Prostate gland (tissue), 2 donors: Measurements from ENCODE around the gene SH3GL3.

ENCODE experiments used
- POLR2A ChIP-seq: fragments of 450-650 bp; IDR thresholded peaks from one replicate; pipeline ENCODE4 v1.6.1; 2016; ENCODE audit warnings: antibody characterized with exemption, mild to moderate bottlenecking
- TF ChIP-seq, protein P1 (sequence below), 4 experiments: fragments of 200-600 bp in 2 of 4; fragments of 450-650 bp in 2 of 4; sonication (generic) in 2 of 4; IDR thresholded peaks; 1 replicate in 3 of 4; 2 replicates in 1 of 4; pipeline ENCODE4 v1.5.1; 2016 to 2019; ENCODE audit warnings: antibody characterized with exemption in 4 of 4, mild to moderate bottlenecking in 2 of 4, moderate library complexity in 2 of 4

GRCh38 chr15:83644439-83644838 is 197.3 kb downstream of the SH3GL3 start:
- TF ChIP-seq, protein P1, sequence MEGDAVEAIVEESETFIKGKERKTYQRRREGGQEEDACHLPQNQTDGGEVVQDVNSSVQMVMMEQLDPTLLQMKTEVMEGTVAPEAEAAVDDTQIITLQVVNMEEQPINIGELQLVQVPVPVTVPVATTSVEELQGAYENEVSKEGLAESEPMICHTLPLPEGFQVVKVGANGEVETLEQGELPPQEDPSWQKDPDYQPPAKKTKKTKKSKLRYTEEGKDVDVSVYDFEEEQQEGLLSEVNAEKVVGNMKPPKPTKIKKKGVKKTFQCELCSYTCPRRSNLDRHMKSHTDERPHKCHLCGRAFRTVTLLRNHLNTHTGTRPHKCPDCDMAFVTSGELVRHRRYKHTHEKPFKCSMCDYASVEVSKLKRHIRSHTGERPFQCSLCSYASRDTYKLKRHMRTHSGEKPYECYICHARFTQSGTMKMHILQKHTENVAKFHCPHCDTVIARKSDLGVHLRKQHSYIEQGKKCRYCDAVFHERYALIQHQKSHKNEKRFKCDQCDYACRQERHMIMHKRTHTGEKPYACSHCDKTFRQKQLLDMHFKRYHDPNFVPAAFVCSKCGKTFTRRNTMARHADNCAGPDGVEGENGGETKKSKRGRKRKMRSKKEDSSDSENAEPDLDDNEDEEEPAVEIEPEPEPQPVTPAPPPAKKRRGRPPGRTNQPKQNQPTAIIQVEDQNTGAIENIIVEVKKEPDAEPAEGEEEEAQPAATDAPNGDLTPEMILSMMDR (IDR thresholded peaks at IDR 0.05) = no peak
- no peak for TF ChIP-seq POLR2A
